H9 (cell line): Measurements from ENCODE around the gene ARHGEF7. TPM values are rescaled to one million over a fixed set of nuclear protein-coding genes. Genes with fewer than 3 reads are reported as not detected.

ENCODE experiments used
- DNase-seq: peaks from one replicate; pipeline ENCODE4 v3.0.0-alpha.2; 2017
- H2AFZ ChIP-seq: one replicate; pipeline ENCODE4 v1.6.1; 2013; ENCODE audit warnings: mild to moderate bottlenecking, low read length, control low read depth, moderate library complexity
- H2AK5ac ChIP-seq: 2 replicates; pipeline ENCODE4 v1.6.1; 2013; ENCODE audit warnings: low read length, control low read depth, mixed read lengths; ENCODE audit not compliant: insufficient read length
- H2BK120ac ChIP-seq: one replicate; pipeline ENCODE4 v1.6.1; 2013; ENCODE audit warnings: low read depth, mild to moderate bottlenecking, low read length, control low read depth, inconsistent platforms; ENCODE audit not compliant: poor library complexity, severe bottlenecking
- H2BK12ac ChIP-seq: 2 replicates; pipeline ENCODE4 v1.6.1; 2013; ENCODE audit warnings: low read length, control low read depth, mixed read lengths, low read depth; ENCODE audit not compliant: insufficient read length
- H2BK15ac ChIP-seq: 2 replicates; pipeline ENCODE4 v1.6.1; 2013; ENCODE audit warnings: low read depth, low read length, control low read depth
- H2BK20ac ChIP-seq: one replicate; pipeline ENCODE4 v1.6.1; 2013; ENCODE audit warnings: low read depth, mild to moderate bottlenecking, low read length, control low read depth, inconsistent platforms; ENCODE audit not compliant: poor library complexity, severe bottlenecking
- H2BK5ac ChIP-seq: 2 replicates; pipeline ENCODE4 v1.6.1; 2013; ENCODE audit warnings: low read length, control low read depth, mixed read lengths; ENCODE audit not compliant: insufficient read length
- H3K14ac ChIP-seq: 2 replicates; pipeline ENCODE4 v1.6.1; 2013; ENCODE audit warnings: low read length, control low read depth; ENCODE audit not compliant: insufficient read depth
- H3K18ac ChIP-seq: 2 replicates; pipeline ENCODE4 v1.6.1; 2013; ENCODE audit warnings: low read depth, mild to moderate bottlenecking, mixed read lengths, low read length, control low read depth; ENCODE audit not compliant: insufficient read length
- H3K23ac ChIP-seq: 2 replicates; pipeline ENCODE4 v1.6.1; 2013; ENCODE audit warnings: low read length, control low read depth, mixed read lengths, low read depth; ENCODE audit not compliant: insufficient read length
- H3K23me2 ChIP-seq: 2 replicates; pipeline ENCODE4 v1.6.1; 2013; ENCODE audit warnings: low read depth, mild to moderate bottlenecking, mixed read lengths, low read length, control low read depth; ENCODE audit not compliant: insufficient read length, poor library complexity, severe bottlenecking
- H3K27ac ChIP-seq: 2 replicates; pipeline ENCODE4 v1.5.1; 2013; ENCODE audit warnings: low read length, control low read depth, mixed read lengths, low read depth; ENCODE audit not compliant: insufficient read length
- H3K27me3 ChIP-seq: 2 replicates; pipeline ENCODE4 v1.6.1; 2013; ENCODE audit warnings: low read length, control low read depth, inconsistent platforms; ENCODE audit not compliant: insufficient read depth
- H3K4ac ChIP-seq: 2 replicates; pipeline ENCODE4 v1.6.1; 2013; ENCODE audit warnings: low read depth, mild to moderate bottlenecking, control low read depth, inconsistent platforms, low read length, moderate library complexity
- H3K4me1 ChIP-seq: 2 replicates; pipeline ENCODE4 v1.6.1; 2013; ENCODE audit warnings: low read length, control low read depth, inconsistent platforms; ENCODE audit not compliant: insufficient read depth
- H3K4me2 ChIP-seq: 2 replicates; pipeline ENCODE4 v1.6.1; 2013; ENCODE audit warnings: low read length, control low read depth, mixed read lengths; ENCODE audit not compliant: insufficient read length, insufficient read depth
- H3K56ac ChIP-seq: 2 replicates; pipeline ENCODE4 v1.6.1; 2013; ENCODE audit warnings: low read depth, mild to moderate bottlenecking, mixed read lengths, low read length, control low read depth; ENCODE audit not compliant: insufficient read length
- H3K79me1 ChIP-seq: 2 replicates; pipeline ENCODE4 v1.6.1; 2013; ENCODE audit warnings: low read depth, mild to moderate bottlenecking, moderate library complexity, low read length, control low read depth, inconsistent platforms; ENCODE audit not compliant: insufficient read depth, poor library complexity, severe bottlenecking
- H3K79me2 ChIP-seq: 2 replicates; pipeline ENCODE4 v1.6.1; 2013; ENCODE audit warnings: low read length, control low read depth, inconsistent platforms; ENCODE audit not compliant: insufficient read depth
- H3K9ac ChIP-seq: 2 replicates; pipeline ENCODE4 v1.6.1; 2013; ENCODE audit warnings: low read length, control low read depth, mixed read lengths; ENCODE audit not compliant: insufficient read length; ENCODE audit errors: extremely low read depth
- H3K9me3 ChIP-seq: one replicate; pipeline ENCODE4 v1.6.1; 2013; ENCODE audit warnings: low read depth, low read length, inconsistent platforms; ENCODE audit not compliant: control insufficient read depth
- H3T11ph ChIP-seq: one replicate; pipeline ENCODE4 v1.6.1; 2013; ENCODE audit warnings: mild to moderate bottlenecking, low read length, control low read depth, inconsistent platforms
- H4K20me1 ChIP-seq: one replicate; pipeline ENCODE4 v1.6.1; 2013; ENCODE audit not compliant: control insufficient read depth, insufficient read length, insufficient read depth
- H4K5ac ChIP-seq: 2 replicates; pipeline ENCODE4 v1.6.1; 2013; ENCODE audit warnings: low read depth, mild to moderate bottlenecking, mixed read lengths, low read length, control low read depth; ENCODE audit not compliant: insufficient read length
- H4K8ac ChIP-seq: replicated peaks from 2 replicates; pipeline ENCODE4 v1.6.1; 2013; ENCODE audit warnings: low read length, control low read depth, mixed read lengths, low read depth; ENCODE audit not compliant: insufficient read length
- H4K91ac ChIP-seq: 2 replicates; pipeline ENCODE4 v1.6.1; 2013; ENCODE audit warnings: low read depth, mild to moderate bottlenecking, moderate library complexity, mixed read lengths, low read length, control low read depth; ENCODE audit not compliant: insufficient read length
- H3K27ac Mint-ChIP-seq, 3 experiments: 2 replicates in 2 of 3; 3 replicates in 1 of 3; pipeline ENCODE4 v1.8.0; 2020 to 2021; ENCODE audit warnings: mixed read lengths in 3 of 3, mild to moderate bottlenecking in 1 of 3, moderate library complexity in 1 of 3
- H3K27me3 Mint-ChIP-seq: 2 replicates; pipeline ENCODE4 v1.8.0; 2021; ENCODE audit warnings: low read depth, mild to moderate bottlenecking, moderate library complexity, mixed read lengths
- H3K36me3 Mint-ChIP-seq, 3 experiments: 2 replicates in 2 of 3; 3 replicates in 1 of 3; pipeline ENCODE4 v1.8.0; 2020 to 2021; ENCODE audit warnings: low read depth in 3 of 3, mixed read lengths in 3 of 3; ENCODE audit not compliant: insufficient read depth in 1 of 3
- H3K4me1 Mint-ChIP-seq, 2 experiments: 2 replicates each; pipeline ENCODE4 v1.8.0; 2020; ENCODE audit warnings: mixed read lengths in 2 of 2
- H3K4me3 Mint-ChIP-seq, 2 experiments: 2 replicates in 1 of 2; 3 replicates in 1 of 2; pipeline ENCODE4 v1.8.0; 2020 to 2021; ENCODE audit warnings: mild to moderate bottlenecking in 2 of 2, mixed read lengths in 2 of 2, moderate library complexity in 1 of 2
- H3K9me3 Mint-ChIP-seq, 2 experiments: 2 replicates in 1 of 2; 3 replicates in 1 of 2; pipeline ENCODE4 v1.8.0; 2020; ENCODE audit warnings: mild to moderate bottlenecking in 2 of 2, mixed read lengths in 2 of 2, moderate library complexity in 1 of 2
- CTCF ChIP-seq: fragments of 200-600 bp; sonication (generic); conservative IDR thresholded peaks from 3 replicates; pipeline ENCODE4 v1.8.0; 2021; ENCODE audit warnings: antibody characterized with exemption, mild to moderate bottlenecking
- WGBS: extraction: QIAGEN DNeasy Blood & Tissue Kit; methylation state at CpG from one replicate; pipeline ENCODE4 v1.1.7; 2013; ENCODE audit warnings: missing lambda C conversion rate, low lambda C conversion rate, mixed read lengths; ENCODE audit not compliant: insufficient read length; ENCODE audit errors: extremely low coverage; 5-methylcytosine and 5-hydroxymethylcytosine counted together
- total RNA-seq: library from RNA; stranded (reverse); gene quantifications from 2 replicates; pipeline ENCODE4 v1.2.1, GENCODE V29; 2021

ARHGEF7 gene
- total RNA-seq, 1 experiment from 2014 or later = 51.9 TPM

- no peaks in the 10 kb centered on the region for H3K79me1 ChIP-seq
- H3K56ac ChIP-seq = no peak overlapping the region
- H3K4me2 ChIP-seq = no peak overlapping the region
- Mint-ChIP-seq H3K4me3 (no peak overlapping the region), H3K27ac (peak overlapping the region; percentile 53 to 70 (median 69); a peak in 4 of 7 replicates), H3K4me1 (peaks cover 21 to 22% of the 10 kb centered on the region in 2 experiments), H3K9me3 (no peaks in the 10 kb centered on the region), H3K27me3 (no peaks in the 10 kb centered on the region), H3K36me3 (peaks cover 9 to 31% (median 20%) of the 10 kb centered on the region in 3 experiments; a peak in 6 of 7 replicates)
- TF ChIP-seq CTCF = no peak
- H3K27me3 ChIP-seq = no peaks in the 10 kb centered on the region
- H2BK15ac ChIP-seq = no peak overlapping the region
- no peaks in the 10 kb centered on the region for H4K20me1 ChIP-seq
- H3K14ac ChIP-seq = no peak overlapping the region
- H3K9ac ChIP-seq = no peak overlapping the region
- no peaks in the 10 kb centered on the region for H3K79me2 ChIP-seq
- H3K18ac ChIP-seq = no peak overlapping the region
- no peaks in the 10 kb centered on the region for H3K4me1 ChIP-seq
- no peak overlapping the region for H2AFZ ChIP-seq
- H3K9me3 ChIP-seq = no peaks in the 10 kb centered on the region
- no peak overlapping the region for H2BK12ac ChIP-seq
- no peak overlapping the region for H2BK5ac ChIP-seq
- H2BK120ac ChIP-seq = no peak overlapping the region
- H4K91ac ChIP-seq = no peak overlapping the region
- H2BK20ac ChIP-seq = no peak overlapping the region
- H4K8ac ChIP-seq = no peak overlapping the region
- no peak overlapping the region for H2AK5ac ChIP-seq
- H4K5ac ChIP-seq = no peak overlapping the region
- no peak overlapping the region for H3K4ac ChIP-seq
- H3K23me2 ChIP-seq = no peaks in the 10 kb centered on the region
- no CpG with 5 or more reads among the region's 14 CpGs for WGBS
- H3K23ac ChIP-seq = no peak overlapping the region
- DNase-seq = no peak
- H3T11ph ChIP-seq = no peak overlapping the region
- no peak overlapping the region for H3K27ac ChIP-seq
These were observed 150.0 kb downstream of the ARHGEF7 start for GRCh38 chr13:111265006-111265700.
